NCI-H345 (cell line): ENCODE results near the gene GXYLT2.

Source experiments
- DNase-seq: peaks from one replicate; lab custom pipeline; 2025; lab: John Stamatoyannopoulos, UW

GXYLT2 gene

GRCh38 chr3:72887705-72888545 is at the start of gene GXYLT2:
GXYLT2 (plus strand) TSS chr3:72888046; CDS start chr3:72888234, 188 bp downstream.
- DNase-seq, result peak; percentile 55

GRCh38 chr3:72839057-72839456 is 48.8 kb upstream of the GXYLT2 start:
- DNase-seq, result no peak

GRCh38 chr3:72844436-72844993 is 43.3 kb upstream of the GXYLT2 start:
- no peak for DNase-seq

- no peak for DNase-seq
Measured at GRCh38 chr3:72846166-72846565, 41.7 kb upstream of the GXYLT2 start.

- no peak for DNase-seq
Measured at GRCh38 chr3:72847282-72847681, 40.6 kb upstream of the GXYLT2 start.

GRCh38 chr3:72847751-72848702 is 39.8 kb upstream of the GXYLT2 start, which contains the start of gene SHQ1:
SHQ1 (minus strand) TSS chr3:72848445; CDS start chr3:72848340, 105 bp downstream.
- peak; percentile 93 for DNase-seq

- DNase-seq, result peak; percentile 47
Measured at GRCh38 chr3:72848703-72849081, 39.2 kb upstream of the GXYLT2 start.

- no peak for DNase-seq
Measured at GRCh38 chr3:72855001-72855400, 32.8 kb upstream of the GXYLT2 start.

- DNase-seq, result no peak
Measured at GRCh38 chr3:72860053-72860452, 27.8 kb upstream of the GXYLT2 start.

GRCh38 chr3:72860846-72861245 is 27.0 kb upstream of the GXYLT2 start:
- no peak for DNase-seq

GRCh38 chr3:72862314-72863090 is 25.3 kb upstream of the GXYLT2 start:
- no peak for DNase-seq

GRCh38 chr3:72872183-72872582 is 15.7 kb upstream of the GXYLT2 start:
- DNase-seq, result no peak

GRCh38 chr3:72887343-72887704 is 522 bp upstream of the GXYLT2 start:
- DNase-seq, result no peak

GRCh38 chr3:72888546-72889309 is 882 bp downstream of the GXYLT2 start:
- peak; percentile 26 for DNase-seq

GRCh38 chr3:72889310-72890165 is 1.7 kb downstream of the GXYLT2 start:
- no peak for DNase-seq

GRCh38 chr3:72890166-72890925 is 2.5 kb downstream of the GXYLT2 start:
- no peak for DNase-seq

- peak; percentile 71 for DNase-seq
Measured at GRCh38 chr3:72891053-72891855, 3.4 kb downstream of the GXYLT2 start.

GRCh38 chr3:72892081-72892775 is 4.4 kb downstream of the GXYLT2 start:
- peak; percentile 40 for DNase-seq
